Heart right ventricle (tissue), 16 donors: ENCODE data around the gene CBR1. TPM values are rescaled to one million over a fixed set of nuclear protein-coding genes. Genes with fewer than 3 reads are reported as not detected.

ENCODE experiments used
- ATAC-seq, 8 donors: fragments of 200-7000 bp; cut with Tn5 transposase; one replicate each; pipeline ENCODE4 v1.9.1; 2020; ENCODE audit warnings: mild to moderate bottlenecking in 8 of 8, moderate library complexity in 8 of 8, moderate number of reproducible peaks in 1 of 8
- DNase-seq, 2 donors: peaks; one replicate each; pipeline ENCODE4 v3.0.0-alpha.2; 2020
- H3K27ac ChIP-seq, 10 donors: fragments of 200-600 bp; sonication (generic) in 2 of 10; one replicate each; pipeline versions ENCODE4 v1.5.0 to v1.8.0; 2020 to 2022; ENCODE audit warnings: mild to moderate bottlenecking in 3 of 10
- H3K27me3 ChIP-seq, 7 donors: fragments of 200-600 bp; one replicate each; pipeline ENCODE4 v1.8.0; 2021 to 2022; ENCODE audit warnings: mild to moderate bottlenecking in 2 of 7
- H3K36me3 ChIP-seq, 9 donors: fragments of 200-600 bp; sonication (generic) in 1 of 9; one replicate each; pipeline versions ENCODE4 v1.5.0 to v1.8.0; 2020 to 2022; ENCODE audit warnings: mild to moderate bottlenecking in 2 of 9
- H3K4me1 ChIP-seq, 9 donors: fragments of 200-600 bp; sonication (generic) in 1 of 9; one replicate each; pipeline versions ENCODE4 v1.5.0 to v1.8.0; 2020 to 2022; ENCODE audit warnings: mild to moderate bottlenecking in 4 of 9
- H3K4me3 ChIP-seq, 10 donors: fragments of 200-600 bp; sonication (generic) in 2 of 10; one replicate each; pipeline versions ENCODE4 v1.5.0 to v1.8.0; 2020 to 2022; ENCODE audit warnings: mild to moderate bottlenecking in 7 of 10, moderate library complexity in 2 of 10
- H3K9me3 ChIP-seq, 11 donors: fragments of 200-600 bp in 10 of 11; sonication (generic) in 2 of 11; one replicate each; pipeline versions ENCODE4 v1.5.0 to v1.8.0; 2013 to 2022; ENCODE audit warnings: mild to moderate bottlenecking in 2 of 11, control low read depth in 1 of 11, moderate library complexity in 1 of 11
- WGBS, 2 donors: extraction: QIAGEN DNeasy Blood & Tissue Kit; methylation state at CpG; one replicate each; pipeline ENCODE4 v1.1.7; 2013; ENCODE audit warnings: inconsistent platforms in 1 of 2; 5-methylcytosine and 5-hydroxymethylcytosine counted together
- intact Hi-C, 10 donors: fragments of 100-400 bp; cut with DNase I; formaldehyde crosslinking; loops; one replicate each; pipeline versions ENCODE4 v1.11.1 to v1.14.2; 2022
- polyA plus RNA-seq, 2 donors: library from polyadenylated mRNA; stranded (reverse); fragments of 200-250 nt; gene quantifications; one replicate each; pipeline ENCODE4 v1.2.3, GENCODE V29; 2013
- total RNA-seq, 10 donors: library from RNA; stranded (reverse); fragmentation: NEBNext Ultra II Directional in 3 of 10; extraction: Animal tissue kit (Norgen Biotek cat#: 25700) in 3 of 10; gene quantifications; one replicate each; pipeline versions ENCODE4 v1.2.1 to v1.2.4, GENCODE V29; 2021 to 2023
- TF ChIP-seq, protein P1 (sequence below), 9 donors: fragments of 200-600 bp; sonication (generic) in 2 of 9; IDR thresholded peaks; one replicate each; pipeline versions ENCODE4 v1.5.0 to v1.8.0; 2021 to 2022; ENCODE audit warnings: antibody characterized with exemption in 9 of 9, mild to moderate bottlenecking in 5 of 9, moderate library complexity in 1 of 9
- donor health status: Arrhythmogenic right ventricular cardiomyopathy.
- donor health status: ischemic (EF 13 %, LVEDD 7.1; RV severe dilation, severe dysfunction).
- donor health status: healthy with polysubstance abuse.
- donor health status: DM: no; HTN: yes; CAD: no.
- donor health status: DM: no; HTN: no; CAD: no.
- donor health status: ischemic (EF 25% LVEDD 6.9; RV normal size, moderate dysfunction).
- donor health status: ischemic (EF 25% LVEDD 5.7; RV mildly dilated, moderate dysfunction).
- donor health status: healthy.
- donor health status: DM: yes; HTN: yes; CAD: no.
- donor health status: Ischemic cardiomyopathy.
- donor health status: ischemic (EF 35%, LVEDD 5.7; RV mildly dilated, moderate dysfunction).
- donor health status: nonischemic (EF 11% LVEDD 7.7; RV severe dilation, severe dysfunction).
- donor health status: DM: yes; HTN: yes; CAD: no.
- donor health status: PGD.
- donor health status: ischemic (EF 29% LVEDD 5.4; RV normal size, mild dysfunction).
- donor health status: nonischemic (EF 23%, LVEDD 6.1; RV moderate dilation, normal function).

The CBR1 gene
- total and polyA plus RNA-seq, 12 donors = 7.7 to 61.2 (median 17.6) TPM

DNA sequence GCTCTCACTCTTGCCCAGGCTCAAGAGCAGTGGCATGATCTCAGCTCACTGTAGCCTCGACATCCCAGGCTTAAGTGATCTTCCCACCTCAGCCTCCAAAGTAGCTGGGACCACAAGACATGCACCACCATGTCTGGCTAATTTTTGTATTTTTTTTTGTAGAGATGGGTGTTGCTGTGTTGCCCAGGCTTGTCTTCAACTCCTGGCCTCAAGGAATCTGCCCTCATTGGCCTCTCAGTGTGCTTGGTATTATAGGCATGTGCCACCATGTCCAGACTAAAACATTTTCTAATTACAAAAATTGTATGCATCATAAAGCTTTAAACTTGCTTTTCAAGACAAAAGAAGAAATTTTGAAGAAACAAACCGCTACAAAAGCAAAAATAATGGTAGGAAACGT, 20.1 kb downstream of the CBR1 start:
- 88 to 92% methylated on average over 3 of the region's 3 CpGs for WGBS, 2 donors
- DNase-seq (no peak), ATAC-seq (no peak)
- TF ChIP-seq, protein P1, sequence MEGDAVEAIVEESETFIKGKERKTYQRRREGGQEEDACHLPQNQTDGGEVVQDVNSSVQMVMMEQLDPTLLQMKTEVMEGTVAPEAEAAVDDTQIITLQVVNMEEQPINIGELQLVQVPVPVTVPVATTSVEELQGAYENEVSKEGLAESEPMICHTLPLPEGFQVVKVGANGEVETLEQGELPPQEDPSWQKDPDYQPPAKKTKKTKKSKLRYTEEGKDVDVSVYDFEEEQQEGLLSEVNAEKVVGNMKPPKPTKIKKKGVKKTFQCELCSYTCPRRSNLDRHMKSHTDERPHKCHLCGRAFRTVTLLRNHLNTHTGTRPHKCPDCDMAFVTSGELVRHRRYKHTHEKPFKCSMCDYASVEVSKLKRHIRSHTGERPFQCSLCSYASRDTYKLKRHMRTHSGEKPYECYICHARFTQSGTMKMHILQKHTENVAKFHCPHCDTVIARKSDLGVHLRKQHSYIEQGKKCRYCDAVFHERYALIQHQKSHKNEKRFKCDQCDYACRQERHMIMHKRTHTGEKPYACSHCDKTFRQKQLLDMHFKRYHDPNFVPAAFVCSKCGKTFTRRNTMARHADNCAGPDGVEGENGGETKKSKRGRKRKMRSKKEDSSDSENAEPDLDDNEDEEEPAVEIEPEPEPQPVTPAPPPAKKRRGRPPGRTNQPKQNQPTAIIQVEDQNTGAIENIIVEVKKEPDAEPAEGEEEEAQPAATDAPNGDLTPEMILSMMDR (IDR thresholded peaks at IDR 0.05) = no peak
- Histone ChIP-seq H3K27me3 (peaks cover 0 to 5% (median 0%) of the 10 kb centered on the region in 7 donors), H3K4me3 (no peak overlapping the region), H3K27ac (no peak overlapping the region), H3K9me3 (peaks cover 0 to 18% (median 0%) of the 10 kb centered on the region in 11 donors), H3K4me1 (peaks cover 0 to 5% (median 0%) of the 10 kb centered on the region in 9 donors), H3K36me3 (no peaks in the 10 kb centered on the region)
- intact Hi-C loops = no loop called here

DNA sequence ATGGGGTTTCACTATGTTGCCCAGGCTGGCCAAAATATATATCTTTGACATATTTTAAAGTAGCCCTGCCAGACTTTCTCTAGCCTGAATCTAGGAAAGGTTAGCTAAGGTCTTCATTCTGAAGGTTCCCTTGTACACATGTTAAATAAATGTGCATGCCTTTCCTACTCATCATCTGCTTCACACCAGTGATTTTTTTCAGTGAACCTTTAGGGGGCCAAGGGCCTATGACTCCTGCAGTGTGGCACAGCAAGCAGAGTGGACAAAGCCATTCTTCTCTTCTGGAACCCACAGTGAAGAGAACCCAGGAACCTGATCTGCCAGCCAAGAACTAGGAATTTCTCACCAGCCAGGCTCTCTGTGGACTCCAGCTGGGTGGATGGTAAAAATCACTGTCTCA, 22.9 kb downstream of the CBR1 start:
- Histone ChIP-seq H3K27ac (no peak overlapping the region), H3K36me3 (no peaks in the 10 kb centered on the region), H3K4me1 (peaks cover 0 to 3% (median 0%) of the 10 kb centered on the region in 9 donors), H3K4me3 (no peak overlapping the region), H3K9me3 (peaks cover 0 to 18% (median 0%) of the 10 kb centered on the region in 11 donors), H3K27me3 (peaks cover 0 to 9% (median 0%) of the 10 kb centered on the region in 7 donors)
- DNase-seq = no peak
- TF ChIP-seq, protein P1 (IDR thresholded peaks at IDR 0.05) = no peak
- intact Hi-C loops = no loop called here
- no peak for ATAC-seq

DNA sequence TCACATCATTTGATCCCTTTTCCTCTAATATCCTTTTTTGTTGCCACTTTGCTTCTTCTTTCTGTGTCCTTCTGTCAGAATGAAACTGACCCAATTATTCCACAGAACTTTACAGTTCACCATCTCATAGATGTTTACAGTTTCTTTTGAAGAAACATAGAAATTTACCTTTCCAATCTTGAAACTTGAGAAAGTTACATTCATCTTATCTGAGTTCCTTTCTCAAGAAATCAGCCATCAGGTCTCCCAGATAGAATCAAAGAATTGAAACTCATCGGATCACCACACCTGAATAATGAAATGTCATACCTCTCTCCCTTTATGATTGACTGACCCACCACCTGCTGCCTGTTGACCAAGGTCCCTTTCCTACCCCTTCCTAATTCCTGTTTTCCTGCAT, 23.7 kb downstream of the CBR1 start:
- no peak overlapping the region for H3K4me3 ChIP-seq
- H3K27ac ChIP-seq = no peak overlapping the region
- no peak for ATAC-seq
- H3K27me3 ChIP-seq = peaks cover 0 to 17% (median 0%) of the 10 kb centered on the region in 7 donors
- H3K4me1 ChIP-seq = peaks cover 0 to 8% (median 0%) of the 10 kb centered on the region in 9 donors
- peaks cover 0 to 18% (median 0%) of the 10 kb centered on the region in 11 donors for H3K9me3 ChIP-seq
- WGBS, 2 donors = 88 to 94% methylated on average over 1 of the region's 1 CpG
- no peak for DNase-seq
- TF ChIP-seq, protein P1 (IDR thresholded peaks at IDR 0.05) = no peak
- H3K36me3 ChIP-seq = no peaks in the 10 kb centered on the region
- intact Hi-C loops = no loop called here

DNA sequence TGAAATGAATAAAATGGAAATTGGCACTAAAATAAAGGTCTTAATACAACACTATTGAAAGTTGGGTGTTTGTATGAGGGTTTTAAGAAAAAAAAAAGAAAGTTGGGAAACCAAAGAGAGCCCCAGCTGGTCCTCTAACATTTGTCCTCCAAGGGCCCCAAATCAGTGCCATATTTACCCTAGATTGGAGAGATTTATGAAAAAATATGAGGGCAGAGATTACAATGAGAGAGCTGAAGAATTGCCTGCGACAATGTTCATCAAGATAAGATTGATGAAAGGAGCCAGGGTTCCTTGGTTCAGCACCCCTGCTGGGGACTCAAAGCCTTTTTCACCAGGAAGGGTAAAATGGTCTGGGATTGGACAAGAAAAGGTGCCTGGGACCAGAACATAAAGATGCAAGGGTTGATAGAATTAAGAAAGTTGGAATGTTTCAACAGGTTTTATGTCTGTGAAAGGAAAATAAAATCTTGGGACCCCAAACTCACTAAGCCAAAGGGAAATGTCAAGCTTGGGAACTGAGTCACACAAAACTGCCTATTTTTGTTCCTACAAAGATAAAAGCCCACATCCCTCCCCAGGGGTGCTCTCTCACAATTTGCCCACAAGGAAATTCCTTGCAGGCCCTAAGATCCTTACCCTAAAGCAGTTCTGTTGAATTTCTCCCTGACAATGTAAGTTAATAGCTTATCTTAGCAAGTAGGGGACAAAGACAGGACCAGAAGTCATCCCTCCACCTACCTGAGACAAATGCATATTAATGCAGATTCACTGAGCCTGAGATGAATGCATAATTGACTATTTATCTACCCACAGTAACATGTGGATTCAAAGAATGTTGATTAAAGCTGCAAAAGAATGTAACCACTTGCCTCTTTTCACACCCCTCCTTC, 26.8 kb downstream of the CBR1 start:
- TF ChIP-seq, protein P1 (IDR thresholded peaks at IDR 0.05) = no peak
- DNase-seq = no peak
- no peak overlapping the region for H3K4me3 ChIP-seq
- H3K27ac ChIP-seq = no peak overlapping the region
- H3K4me1 ChIP-seq = peaks cover 0 to 8% (median 0%) of the 10 kb centered on the region in 9 donors
- no peaks in the 10 kb centered on the region for H3K36me3 ChIP-seq
- H3K9me3 ChIP-seq = peaks cover 0 to 18% (median 0%) of the 10 kb centered on the region in 11 donors
- intact Hi-C loops = no loop called here
- H3K27me3 ChIP-seq = peaks cover 0 to 49% (median 15%) of the 10 kb centered on the region in 7 donors
- WGBS, 2 donors = 34 to 41% methylated on average over 1 of the region's 1 CpG
- ATAC-seq = no peak
